ENCODE results near the gene RELT.

The RELT gene

DNA sequence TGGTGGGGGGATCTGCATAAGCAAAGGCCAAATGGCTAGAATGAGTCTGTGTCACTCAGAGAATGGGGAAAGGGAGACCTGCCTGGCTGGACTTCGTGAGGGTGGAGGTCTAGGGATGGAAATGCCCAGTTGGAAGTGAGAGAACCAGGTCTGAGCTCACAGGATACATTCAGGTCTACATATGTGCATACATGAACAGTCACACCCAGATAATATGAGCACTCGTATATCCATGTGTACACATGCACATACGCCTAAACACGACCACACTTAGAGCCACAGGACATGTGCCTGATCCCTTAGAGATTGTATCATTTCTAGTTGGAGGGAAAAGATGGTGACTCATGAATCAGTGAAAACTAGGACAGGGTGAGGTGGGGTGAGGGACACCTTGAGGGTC is 21.1 kb upstream of the RELT start:
- H3K4me1 ChIP-seq (ENCODE audit: insufficient read depth, low read length) = no peaks in the 10 kb centered on the region
- no peak overlapping the region for H2AFZ ChIP-seq (ENCODE audit: low read depth, low read length)
- no peaks in the 10 kb centered on the region for H3K27me3 ChIP-seq (ENCODE audit: insufficient read depth, low read length)
- no peaks in the 10 kb centered on the region for H3K9me3 ChIP-seq (ENCODE audit: low read length)
- no peak overlapping the region for H3K4me3 ChIP-seq (ENCODE audit: low read length)
- peaks cover 58% of the 10 kb centered on the region for H3K36me3 ChIP-seq (ENCODE audit: insufficient read depth, low read length)

- peaks cover 77% of the 10 kb centered on the region for H3K36me3 ChIP-seq (ENCODE audit: insufficient read depth, low read length)
- H3K4me1 ChIP-seq (ENCODE audit: insufficient read depth, low read length) = no peaks in the 10 kb centered on the region
- no peak overlapping the region for H2AFZ ChIP-seq (ENCODE audit: low read depth, low read length)
- no peak overlapping the region for H3K4me3 ChIP-seq (ENCODE audit: low read length)
- no peaks in the 10 kb centered on the region for H3K9me3 ChIP-seq (ENCODE audit: low read length)
- no peaks in the 10 kb centered on the region for H3K27me3 ChIP-seq (ENCODE audit: insufficient read depth, low read length)
Observed at GRCh38 chr11:73356979-73357860, 19.0 kb upstream of the RELT start.

- H3K36me3 ChIP-seq (ENCODE audit: insufficient read depth, low read length) = peaks cover 80% of the 10 kb centered on the region
- H2AFZ ChIP-seq (ENCODE audit: low read depth, low read length) = no peak overlapping the region
- H3K27me3 ChIP-seq (ENCODE audit: insufficient read depth, low read length) = no peaks in the 10 kb centered on the region
- H3K4me1 ChIP-seq (ENCODE audit: insufficient read depth, low read length) = no peaks in the 10 kb centered on the region
- no peak overlapping the region for H3K4me3 ChIP-seq (ENCODE audit: low read length)
- no peaks in the 10 kb centered on the region for H3K9me3 ChIP-seq (ENCODE audit: low read length)
Observed at GRCh38 chr11:73358071-73358470, 18.1 kb upstream of the RELT start.

GRCh38 chr11:73359341-73359740 is 16.9 kb upstream of the RELT start:
- Histone ChIP-seq H2AFZ (ENCODE audit: low read depth, low read length) (no peak overlapping the region), H3K4me1 (ENCODE audit: insufficient read depth, low read length) (no peaks in the 10 kb centered on the region), H3K9me3 (ENCODE audit: low read length) (no peaks in the 10 kb centered on the region), H3K27me3 (ENCODE audit: insufficient read depth, low read length) (no peaks in the 10 kb centered on the region), H3K36me3 (ENCODE audit: insufficient read depth, low read length) (peaks cover 89% of the 10 kb centered on the region), H3K4me3 (ENCODE audit: low read length) (no peak overlapping the region)

DNA sequence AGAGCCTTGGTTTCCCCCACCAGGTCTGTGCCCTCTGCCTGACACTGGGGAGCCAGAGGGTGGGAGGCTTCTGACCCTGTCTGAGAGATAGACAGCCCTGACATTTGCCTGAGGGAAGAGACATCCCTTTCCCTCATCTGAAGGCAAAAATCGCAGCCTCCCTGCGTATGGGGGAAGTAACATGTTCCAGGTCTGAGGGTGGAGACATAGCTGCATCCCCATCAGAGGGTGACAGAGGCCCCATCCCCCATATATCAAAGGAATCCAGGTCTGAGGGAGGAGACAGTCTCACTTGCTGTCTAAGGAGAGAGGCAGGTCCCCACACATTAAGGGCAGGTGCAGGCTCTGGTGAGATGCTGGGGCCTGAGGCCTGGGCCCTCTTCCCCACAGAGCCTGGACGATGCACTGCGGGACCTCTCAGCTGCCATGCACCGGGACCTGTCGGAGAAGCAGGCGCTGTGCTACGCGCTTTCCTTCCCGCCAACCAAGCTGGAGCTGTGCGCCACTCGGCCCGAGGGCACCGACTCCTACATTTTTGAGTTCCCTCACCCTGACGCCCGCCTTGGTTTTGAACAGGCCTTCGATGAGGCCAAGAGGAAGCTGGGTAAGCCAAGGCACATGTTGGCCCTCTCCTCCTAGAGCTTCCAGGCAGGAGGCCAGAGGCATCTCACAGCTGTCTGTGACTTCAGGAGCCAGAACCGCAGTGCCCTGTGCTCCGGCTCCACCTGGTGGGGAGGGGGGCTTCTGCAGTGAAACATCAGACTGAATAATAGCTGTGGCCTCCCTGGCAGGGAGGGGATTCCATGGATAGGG is 16.1 kb upstream of the RELT start:
- Histone ChIP-seq H3K27me3 (ENCODE audit: insufficient read depth, low read length) (no peaks in the 10 kb centered on the region), H2AFZ (ENCODE audit: low read depth, low read length) (no peak overlapping the region), H3K4me3 (ENCODE audit: low read length) (no peak overlapping the region), H3K36me3 (ENCODE audit: insufficient read depth, low read length) (peaks cover 93% of the 10 kb centered on the region), H3K9me3 (ENCODE audit: low read length) (no peaks in the 10 kb centered on the region), H3K4me1 (ENCODE audit: insufficient read depth, low read length) (no peaks in the 10 kb centered on the region)

DNA sequence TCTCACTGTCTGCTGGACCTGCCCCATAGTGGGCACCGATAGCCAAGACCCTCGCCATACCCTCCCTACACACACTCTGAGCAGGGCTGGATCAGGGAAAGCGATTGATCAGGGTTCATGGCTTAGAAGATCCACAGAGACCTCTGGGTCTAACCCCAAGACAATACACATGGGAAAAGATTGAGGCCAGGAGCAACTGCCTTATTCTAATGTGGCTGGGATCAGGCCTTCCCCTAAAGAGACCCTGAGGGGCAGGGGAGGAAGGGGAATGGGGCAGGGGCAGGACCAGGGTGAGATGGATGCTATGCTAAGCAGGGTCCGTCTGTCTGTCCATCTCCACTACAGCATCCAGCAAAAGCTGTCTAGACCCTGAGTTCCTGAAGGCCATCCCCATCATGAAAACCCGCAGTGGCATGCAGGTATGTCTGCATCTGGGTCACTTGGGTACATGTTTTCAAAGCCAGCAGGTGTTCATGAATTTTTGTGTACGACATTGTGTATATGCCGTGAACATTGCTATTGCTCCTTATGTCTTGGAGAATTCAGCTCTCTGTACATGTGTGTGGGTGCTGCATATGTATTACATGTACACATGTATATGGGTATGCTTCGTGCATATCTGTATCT is 15.3 kb upstream of the RELT start:
- H3K4me3 ChIP-seq (ENCODE audit: low read length) = no peak overlapping the region
- H3K4me1 ChIP-seq (ENCODE audit: insufficient read depth, low read length) = no peaks in the 10 kb centered on the region
- H3K9me3 ChIP-seq (ENCODE audit: low read length) = no peaks in the 10 kb centered on the region
- no peaks in the 10 kb centered on the region for H3K27me3 ChIP-seq (ENCODE audit: insufficient read depth, low read length)
- H3K36me3 ChIP-seq (ENCODE audit: insufficient read depth, low read length) = peaks cover 93% of the 10 kb centered on the region
- no peak overlapping the region for H2AFZ ChIP-seq (ENCODE audit: low read depth, low read length)

DNA sequence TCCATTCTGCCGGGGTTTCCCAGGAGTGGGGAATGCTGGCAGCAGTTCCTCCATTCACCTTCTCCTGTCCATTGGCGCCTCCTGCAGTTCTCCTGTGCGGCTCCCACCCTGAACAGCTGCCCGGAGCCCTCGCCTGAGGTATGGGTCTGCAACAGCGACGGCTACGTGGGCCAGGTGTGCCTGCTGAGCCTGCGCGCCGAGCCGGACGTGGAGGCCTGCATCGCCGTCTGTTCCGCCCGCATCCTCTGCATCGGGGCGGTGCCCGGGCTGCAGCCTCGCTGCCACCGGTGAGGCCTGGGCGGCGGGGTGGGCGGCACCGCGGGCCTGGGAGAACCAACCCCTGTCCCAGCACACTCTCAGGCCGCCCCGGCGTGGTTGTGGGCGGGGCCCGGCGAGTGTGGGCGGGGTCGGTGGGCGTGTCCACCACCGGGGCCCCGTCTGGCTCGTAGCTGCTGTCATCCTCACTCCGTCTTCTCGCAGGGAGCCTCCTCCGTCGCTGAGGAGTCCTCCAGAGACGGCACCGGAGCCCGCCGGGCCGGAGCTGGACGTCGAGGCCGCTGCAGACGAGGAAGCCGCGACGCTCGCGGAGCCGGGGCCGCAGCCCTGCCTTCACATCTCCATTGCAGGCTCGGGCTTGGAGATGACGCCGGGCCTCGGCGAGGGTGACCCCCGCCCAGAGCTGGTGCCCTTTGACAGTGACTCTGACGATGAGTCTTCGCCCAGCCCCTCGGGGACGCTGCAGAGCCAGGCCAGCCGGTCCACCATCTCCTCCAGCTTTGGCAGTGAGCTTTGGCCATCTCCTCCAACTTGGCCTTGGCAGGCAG is 14.0 kb upstream of the RELT start:
- Histone ChIP-seq H3K27me3 (ENCODE audit: insufficient read depth, low read length) (no peaks in the 10 kb centered on the region), H3K9me3 (ENCODE audit: low read length) (no peaks in the 10 kb centered on the region), H3K36me3 (ENCODE audit: insufficient read depth, low read length) (peaks cover 89% of the 10 kb centered on the region), H2AFZ (ENCODE audit: low read depth, low read length) (no peak overlapping the region), H3K4me1 (ENCODE audit: insufficient read depth, low read length) (no peaks in the 10 kb centered on the region), H3K4me3 (ENCODE audit: low read length) (no peak overlapping the region)

DNA sequence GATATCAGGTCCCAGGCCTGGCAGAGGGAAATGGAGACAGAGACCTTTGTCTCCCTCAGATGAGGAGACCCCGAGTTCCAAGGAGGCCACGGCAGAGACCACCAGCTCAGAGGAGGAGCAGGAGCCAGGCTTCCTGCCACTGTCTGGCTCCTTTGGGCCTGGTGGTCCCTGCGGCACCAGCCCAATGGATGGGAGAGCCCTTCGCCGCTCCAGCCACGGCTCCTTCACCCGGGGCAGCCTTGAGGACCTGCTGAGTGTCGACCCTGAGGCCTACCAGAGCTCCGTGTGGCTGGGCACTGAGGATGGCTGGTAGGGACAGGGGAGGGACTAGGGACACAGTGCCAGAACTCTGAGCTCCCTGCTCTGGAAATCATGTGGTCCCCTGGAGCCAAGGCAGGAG is 13.1 kb upstream of the RELT start:
- Histone ChIP-seq H3K4me1 (ENCODE audit: insufficient read depth, low read length) (no peaks in the 10 kb centered on the region), H3K36me3 (ENCODE audit: insufficient read depth, low read length) (peaks cover 89% of the 10 kb centered on the region), H2AFZ (ENCODE audit: low read depth, low read length) (no peak overlapping the region), H3K9me3 (ENCODE audit: low read length) (no peaks in the 10 kb centered on the region), H3K4me3 (ENCODE audit: low read length) (no peak overlapping the region), H3K27me3 (ENCODE audit: insufficient read depth, low read length) (no peaks in the 10 kb centered on the region)

DNA sequence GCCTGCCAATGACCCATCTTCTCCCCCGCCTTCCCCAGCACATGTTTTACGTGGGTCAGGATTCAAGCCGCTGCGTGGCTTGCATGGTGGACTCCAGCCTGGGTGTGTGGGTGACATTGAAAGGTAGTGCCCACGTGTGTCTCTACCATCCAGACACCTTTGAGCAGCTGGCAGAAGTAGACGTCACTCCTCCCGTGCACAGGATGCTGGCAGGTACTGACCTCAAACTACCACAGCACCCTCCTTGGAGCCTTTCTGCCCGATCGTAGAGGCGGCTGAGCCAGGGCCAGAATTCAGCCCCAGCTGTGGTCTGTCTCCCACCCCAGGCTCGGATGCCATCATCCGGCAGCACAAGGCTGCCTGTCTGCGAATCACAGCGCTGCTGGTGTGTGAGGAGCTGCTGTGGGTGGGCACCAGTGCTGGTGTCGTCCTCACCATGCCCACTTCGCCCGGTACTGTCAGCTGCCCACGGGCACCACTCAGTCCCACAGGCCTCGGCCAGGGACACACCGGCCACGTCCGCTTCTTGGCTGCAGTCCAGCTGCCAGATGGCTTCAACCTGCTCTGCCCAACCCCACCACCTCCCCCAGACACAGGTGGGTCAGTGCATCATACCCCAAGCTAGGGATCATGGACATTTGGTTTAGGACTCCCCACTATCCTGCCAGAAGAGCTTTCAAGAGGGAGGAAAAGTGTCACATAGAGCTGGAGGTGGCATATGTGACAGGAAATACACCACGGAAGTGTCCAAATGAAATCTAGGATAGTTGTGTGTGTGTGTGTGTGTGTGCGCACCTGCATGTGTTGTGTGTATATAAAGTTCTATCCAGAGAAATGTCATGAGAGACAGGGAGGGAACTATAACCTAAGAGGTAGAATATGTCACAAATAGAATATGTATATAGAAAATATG is 10.6 kb upstream of the RELT start:
- H3K4me1 ChIP-seq (ENCODE audit: insufficient read depth, low read length) = no peaks in the 10 kb centered on the region
- H3K27me3 ChIP-seq (ENCODE audit: insufficient read depth, low read length) = no peaks in the 10 kb centered on the region
- no peak overlapping the region for H2AFZ ChIP-seq (ENCODE audit: low read depth, low read length)
- H3K4me3 ChIP-seq (ENCODE audit: low read length) = no peak overlapping the region
- no peaks in the 10 kb centered on the region for H3K9me3 ChIP-seq (ENCODE audit: low read length)
- peaks cover 75% of the 10 kb centered on the region for H3K36me3 ChIP-seq (ENCODE audit: insufficient read depth, low read length)

DNA sequence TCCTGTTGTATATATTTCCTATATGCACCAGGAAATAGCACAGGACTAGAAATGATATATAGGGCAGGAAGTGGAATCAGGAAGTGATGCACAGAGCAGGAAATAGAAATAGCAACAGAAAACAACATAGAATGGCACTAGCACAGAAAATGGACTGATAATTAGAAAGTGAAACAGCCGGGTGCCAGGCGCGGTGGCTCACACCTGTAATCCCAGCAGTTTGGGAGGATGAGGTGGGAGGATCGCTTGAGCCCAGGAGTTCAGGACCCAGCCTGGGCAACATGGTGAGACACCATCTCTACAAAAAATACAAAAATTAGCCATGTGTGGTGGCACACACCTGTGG is 10.0 kb upstream of the RELT start:
- no peaks in the 10 kb centered on the region for H3K27me3 ChIP-seq (ENCODE audit: insufficient read depth, low read length)
- no peak overlapping the region for H2AFZ ChIP-seq (ENCODE audit: low read depth, low read length)
- H3K4me1 ChIP-seq (ENCODE audit: insufficient read depth, low read length) = no peaks in the 10 kb centered on the region
- no peak overlapping the region for H3K4me3 ChIP-seq (ENCODE audit: low read length)
- H3K9me3 ChIP-seq (ENCODE audit: low read length) = no peaks in the 10 kb centered on the region
- peaks cover 69% of the 10 kb centered on the region for H3K36me3 ChIP-seq (ENCODE audit: insufficient read depth, low read length)

GRCh38 chr11:73366953-73367352 is 9.2 kb upstream of the RELT start:
- Histone ChIP-seq H3K4me1 (ENCODE audit: insufficient read depth, low read length) (no peaks in the 10 kb centered on the region), H3K36me3 (ENCODE audit: insufficient read depth, low read length) (peaks cover 64% of the 10 kb centered on the region), H3K4me3 (ENCODE audit: low read length) (no peak overlapping the region), H3K27me3 (ENCODE audit: insufficient read depth, low read length) (no peaks in the 10 kb centered on the region), H3K9me3 (ENCODE audit: low read length) (no peaks in the 10 kb centered on the region), H2AFZ (ENCODE audit: low read depth, low read length) (no peak overlapping the region)

GRCh38 chr11:73367482-73368024 is 8.6 kb upstream of the RELT start:
- Histone ChIP-seq H3K27me3 (ENCODE audit: insufficient read depth, low read length) (no peaks in the 10 kb centered on the region), H3K4me1 (ENCODE audit: insufficient read depth, low read length) (no peaks in the 10 kb centered on the region), H2AFZ (ENCODE audit: low read depth, low read length) (no peak overlapping the region), H3K4me3 (ENCODE audit: low read length) (no peak overlapping the region), H3K9me3 (ENCODE audit: low read length) (no peaks in the 10 kb centered on the region), H3K36me3 (ENCODE audit: insufficient read depth, low read length) (peaks cover 58% of the 10 kb centered on the region)
